Endothelial cell of umbilical vein (primary cell): ENCODE measurements around the gene TOMM5. TPM values are rescaled to one million over a fixed set of nuclear protein-coding genes. Genes with fewer than 3 reads are reported as not detected.

Experiments
- BruUV-seq: library from RNA; stranded (reverse); fragments of 400-500 nt; replicated peaks from 2 replicates; lab custom pipeline; 2021; lab: Mats Ljungman, UMichigan
- CTCF ChIA-PET: fragments of 300-600, 350-600 bp; sonication (Branson Sonifier 250); formaldehyde crosslinking; loops from one replicate; lab custom pipeline; 2021; ENCODE audit warnings: antibody characterized with exemption, inconsistent platforms; lab: Charles Lee
- POLR2A ChIA-PET: fragments of 300-600, 350-600 bp; sonication (Branson Sonifier 250); formaldehyde crosslinking; loops from one replicate; lab custom pipeline; 2021; ENCODE audit warnings: antibody characterized with exemption, inconsistent platforms; lab: Charles Lee
- DNase-seq: peaks from one replicate; pipeline ENCODE4 v3.0.0-alpha.2; 2011; ENCODE audit warnings: low read depth, low spot score
- FAIRE-seq: peaks from 2 replicates; lab custom pipeline; 2011; peaks lifted over from hg19 to GRCh38; lab: Jason Lieb, UNC
- H2AFZ ChIP-seq: 2 replicates; pipeline ENCODE4 v1.6.0; 2012; ENCODE audit warnings: low read depth, low read length, control low read depth, inconsistent platforms
- H3K27ac ChIP-seq: 2 replicates; pipeline ENCODE4 v1.5.1; 2011; ENCODE audit warnings: low read depth, mild to moderate bottlenecking, control low read depth, low read length, moderate library complexity; ENCODE audit not compliant: insufficient read depth
- H3K27me3 ChIP-seq, 2 experiments: 2 replicates each; pipeline versions ENCODE4 v1.6.0 to v1.6.1; 2011; ENCODE audit warnings: low read length in 2 of 2, mixed read lengths in 1 of 2; ENCODE audit not compliant: control insufficient read depth in 2 of 2, insufficient read depth in 2 of 2
- H3K36me3 ChIP-seq, 2 experiments: 2 replicates in 1 of 2; 3 replicates in 1 of 2; pipeline ENCODE4 v1.5.1; 2011; ENCODE audit warnings: low read length in 2 of 2, mild to moderate bottlenecking in 1 of 2, moderate library complexity in 1 of 2; ENCODE audit not compliant: control insufficient read depth in 2 of 2, insufficient read depth in 2 of 2; ENCODE audit errors: extremely low read depth in 1 of 2
- H3K4me1 ChIP-seq: 3 replicates; pipeline ENCODE4 v1.5.1; 2011; ENCODE audit warnings: mild to moderate bottlenecking, low read length; ENCODE audit not compliant: control insufficient read depth, insufficient read depth; ENCODE audit errors: extremely low read depth
- H3K4me2 ChIP-seq: 2 replicates; pipeline ENCODE4 v1.6.1; 2011; ENCODE audit warnings: low read length, control low read depth, mixed read lengths; ENCODE audit not compliant: insufficient read depth
- H3K4me3 ChIP-seq, 3 experiments: fragments of 200-600 bp in 1 of 3; sonication (generic), shearing (Covaris generic) in 1 of 3; replicated peaks in 1 of 3; 2 replicates each; pipeline ENCODE4 v1.5.1; 2011 to 2016; ENCODE audit warnings: control low read depth in 3 of 3, low read length in 3 of 3, mild to moderate bottlenecking in 2 of 3, inconsistent platforms in 1 of 3, low read depth in 1 of 3, moderate library complexity in 1 of 3; ENCODE audit not compliant: insufficient read depth in 1 of 3
- H3K79me2 ChIP-seq: 2 replicates; pipeline ENCODE4 v1.6.0; 2012; ENCODE audit warnings: low read length, inconsistent platforms; ENCODE audit not compliant: control insufficient read depth, insufficient read depth
- H3K9ac ChIP-seq: replicated peaks from 2 replicates; pipeline ENCODE3; 2011; ENCODE audit warnings: low read length, control low read depth; ENCODE audit not compliant: insufficient read depth; ENCODE audit errors: extremely low read depth
- H3K9me1 ChIP-seq: replicated peaks from 3 replicates; pipeline ENCODE4 v1.6.0; 2011; ENCODE audit warnings: mild to moderate bottlenecking, low read length; ENCODE audit not compliant: control insufficient read depth, insufficient read depth; ENCODE audit errors: extremely low read depth
- H3K9me3 ChIP-seq: replicated peaks from 2 replicates; pipeline ENCODE4 v1.5.1; 2012; ENCODE audit warnings: low read length, inconsistent platforms; ENCODE audit not compliant: control insufficient read depth, insufficient read depth
- H4K20me1 ChIP-seq: replicated peaks from 2 replicates; pipeline ENCODE3; 2011; ENCODE audit warnings: mild to moderate bottlenecking, low read length; ENCODE audit not compliant: control insufficient read depth, insufficient read depth; ENCODE audit errors: extremely low read depth
- EZH2 ChIP-seq: IDR thresholded peaks from 2 replicates; pipeline ENCODE4 v1.6.1; 2012; ENCODE audit warnings: borderline replicate concordance, low read depth, mild to moderate bottlenecking, moderate library complexity, low read length, inconsistent platforms; ENCODE audit not compliant: severe bottlenecking
- POLR2AphosphoS5 ChIP-seq: IDR thresholded peaks from 2 replicates; pipeline ENCODE4 v1.6.1; 2012; ENCODE audit warnings: low read depth, mild to moderate bottlenecking, control low read depth, low read length, moderate library complexity; ENCODE audit not compliant: insufficient read depth
- dilution Hi-C: fragments of 300-500 bp; cut with MboI; formaldehyde crosslinking; loops from one replicate; pipeline ENCODE4 v1.15.0; 2019; ENCODE audit warnings: low sequenced_read_pairs; ENCODE audit not compliant: extremely low pct_ligation_motif_present
- intact Hi-C: fragments of 100-400 bp; cut with micrococcal nuclease; formaldehyde crosslinking; loops from one replicate; pipeline ENCODE4 v1.10.0; 2022
- polyA plus RNA-seq, 4 experiments: library from polyadenylated mRNA; depleted of rRNA in 3 of 4; stranded (reverse) in 3 of 4; unstranded in 1 of 4; fragments of >200 nt; gene quantifications; 2 replicates each; pipeline versions ENCODE4 v1.2.1 to v1.2.3, GENCODE V29; 2011 to 2012; ENCODE audit warnings: missing spikeins in 1 of 4
- total RNA-seq: library from RNA; stranded (reverse); gene quantifications from 2 replicates; pipeline ENCODE4 v1.2.3, GENCODE V29; 2021

Gene TOMM5
- total and polyA plus RNA-seq, 2 donors (not counting 3 experiments of a cell fraction or from before 2014, with no cell fraction given), result 122 to 147 TPM

GRCh38 chr9:37632479-37632878 lies 40.1 kb upstream of the TOMM5 start:
- no peak for TF ChIP-seq POLR2AphosphoS5
- Histone ChIP-seq H4K20me1 (no peaks in the 10 kb centered on the region), H3K9me1 (no peaks in the 10 kb centered on the region), H3K9ac (no peak overlapping the region), H3K27me3 (peaks cover 0 to 8% of the 10 kb centered on the region in 2 experiments), H2AFZ (no peak overlapping the region), H3K36me3 (no peaks in the 10 kb centered on the region), H3K4me1 (no peaks in the 10 kb centered on the region), H3K9me3 (no peaks in the 10 kb centered on the region), H3K27ac (no peak overlapping the region), H3K79me2 (no peaks in the 10 kb centered on the region), H3K4me3 (no peak overlapping the region), H3K4me2 (no peak overlapping the region)
- BruUV-seq, result no TSS peak
- intact Hi-C loops, result no loop called here
- FAIRE-seq, result no peak
- POLR2A ChIA-PET, result no interaction called here
- dilution Hi-C loops, result no loop called here
- CTCF ChIA-PET, result interaction anchor here (1.0 kb wide), 1 partner anchor 136 kb away, joined by 3 read pairs; no protein-coding TSS in a partner anchor
- no peak for DNase-seq

- no peaks in the 10 kb centered on the region for H3K9me3 ChIP-seq
- no peaks in the 10 kb centered on the region for H3K36me3 ChIP-seq
- no peak overlapping the region for H3K9ac ChIP-seq
- H2AFZ ChIP-seq, result no peak overlapping the region
- no peak overlapping the region for H3K4me2 ChIP-seq
- intact Hi-C loops (no loop called here), dilution Hi-C loops (no loop called here)
- H3K27me3 ChIP-seq, result peaks cover 7 to 8% of the 10 kb centered on the region in 2 experiments
- BruUV-seq, result no TSS peak
- CTCF ChIA-PET, result interaction anchor here (0.7 to 2.6 kb wide), 2 partner anchors 13 to 643 kb away, joined by 3 to 8 read pairs; no protein-coding TSS in a partner anchor
- DNase-seq, result no peak
- POLR2A ChIA-PET, result no interaction called here
- TF ChIP-seq EZH2, result no peak
- H3K27ac ChIP-seq, result no peak overlapping the region
- H4K20me1 ChIP-seq, result no peaks in the 10 kb centered on the region
- FAIRE-seq, result no peak
- H3K79me2 ChIP-seq, result no peaks in the 10 kb centered on the region
- no peaks in the 10 kb centered on the region for H3K4me1 ChIP-seq
- H3K9me1 ChIP-seq, result no peaks in the 10 kb centered on the region
- no peak overlapping the region for H3K4me3 ChIP-seq
These were observed 34.4 kb upstream of the TOMM5 start for GRCh38 chr9:37626708-37627292.
